C4-2B (cell line): ENCODE measurements around the gene WNT7B.

Experiments
- ZFX ChIP-seq: fragments of 450-650 bp; IDR thresholded peaks from 2 replicates; pipeline ENCODE4 v1.6.1; 2017
- TF ChIP-seq, protein P1 (sequence below): fragments of 450-650 bp; conservative IDR thresholded peaks from 2 replicates; pipeline ENCODE4 v1.5.1; 2017; ENCODE audit warnings: mild to moderate bottlenecking

DNA sequence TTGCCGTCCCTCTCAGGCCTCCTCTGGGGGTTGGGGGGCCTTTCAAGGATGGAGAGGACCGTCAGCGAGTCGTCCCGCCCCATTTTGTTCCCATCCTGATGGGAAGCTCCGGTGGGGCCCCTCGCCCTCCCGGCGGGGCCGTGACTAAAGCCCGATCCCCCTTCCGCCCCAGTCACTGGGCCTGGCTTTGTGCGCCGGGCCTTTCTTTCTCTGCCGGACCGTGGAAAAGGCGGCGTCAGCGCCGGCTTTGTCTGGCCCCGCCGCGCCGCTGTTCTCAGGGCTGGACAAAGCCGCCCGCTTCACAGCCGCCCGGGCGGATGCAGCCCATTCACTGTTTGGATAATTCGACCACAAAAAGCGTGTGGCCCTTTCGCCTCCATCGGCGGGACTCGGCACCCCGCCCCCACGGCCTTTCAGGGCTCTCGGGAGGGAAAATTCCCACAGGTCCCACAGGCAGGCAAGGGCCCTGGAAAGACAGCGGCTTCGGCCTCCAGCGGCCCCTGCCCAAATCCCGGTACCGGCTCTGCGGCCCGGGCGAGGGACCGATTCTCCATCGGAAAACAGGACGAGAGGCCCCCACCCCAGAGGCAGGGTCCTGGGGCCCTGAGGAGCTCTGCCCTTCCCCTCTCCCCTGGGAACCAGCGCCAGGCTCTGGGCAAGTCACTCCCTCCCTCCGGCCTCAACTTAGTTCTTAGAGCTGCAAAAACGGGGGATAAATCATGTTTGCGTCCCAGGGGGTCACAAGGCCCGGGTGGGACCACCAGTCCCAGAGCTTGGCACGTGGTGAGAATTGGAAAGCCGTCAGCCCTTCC, 87.2 kb downstream of the WNT7B start:
- TF ChIP-seq, protein P1, sequence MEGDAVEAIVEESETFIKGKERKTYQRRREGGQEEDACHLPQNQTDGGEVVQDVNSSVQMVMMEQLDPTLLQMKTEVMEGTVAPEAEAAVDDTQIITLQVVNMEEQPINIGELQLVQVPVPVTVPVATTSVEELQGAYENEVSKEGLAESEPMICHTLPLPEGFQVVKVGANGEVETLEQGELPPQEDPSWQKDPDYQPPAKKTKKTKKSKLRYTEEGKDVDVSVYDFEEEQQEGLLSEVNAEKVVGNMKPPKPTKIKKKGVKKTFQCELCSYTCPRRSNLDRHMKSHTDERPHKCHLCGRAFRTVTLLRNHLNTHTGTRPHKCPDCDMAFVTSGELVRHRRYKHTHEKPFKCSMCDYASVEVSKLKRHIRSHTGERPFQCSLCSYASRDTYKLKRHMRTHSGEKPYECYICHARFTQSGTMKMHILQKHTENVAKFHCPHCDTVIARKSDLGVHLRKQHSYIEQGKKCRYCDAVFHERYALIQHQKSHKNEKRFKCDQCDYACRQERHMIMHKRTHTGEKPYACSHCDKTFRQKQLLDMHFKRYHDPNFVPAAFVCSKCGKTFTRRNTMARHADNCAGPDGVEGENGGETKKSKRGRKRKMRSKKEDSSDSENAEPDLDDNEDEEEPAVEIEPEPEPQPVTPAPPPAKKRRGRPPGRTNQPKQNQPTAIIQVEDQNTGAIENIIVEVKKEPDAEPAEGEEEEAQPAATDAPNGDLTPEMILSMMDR = no peak
- no peak for TF ChIP-seq ZFX
